Effector memory CD4-positive, alpha-beta T cell (primary cell): ENCODE results near the gene TTC39B.
"Not testable (repeated sequence)": the region's sequence is repeated elsewhere in the genome, so short reads cannot be mapped to it uniquely, and the experiment has no call there.

Experiments used
- DNase-seq, 3 donors: peaks; one replicate each; pipeline ENCODE4 v3.0.0-alpha.2; 2020
- H3K27ac ChIP-seq: 2 replicates; pipeline ENCODE4 v1.7.0; 2013; ENCODE audit warnings: mild to moderate bottlenecking, low read length, moderate library complexity; ENCODE audit not compliant: insufficient read depth, poor library complexity, severe bottlenecking
- H3K27me3 ChIP-seq: replicated peaks from 2 replicates; pipeline ENCODE4 v1.7.0; 2013; ENCODE audit warnings: mild to moderate bottlenecking, low read length; ENCODE audit not compliant: insufficient read depth, control insufficient read depth, poor library complexity, severe bottlenecking
- H3K36me3 ChIP-seq: 2 replicates; pipeline ENCODE4 v1.7.0; 2013; ENCODE audit warnings: mild to moderate bottlenecking, low read length, moderate library complexity; ENCODE audit not compliant: control insufficient read depth, insufficient read depth
- H3K4me1 ChIP-seq: 2 replicates; pipeline ENCODE4 v1.7.0; 2013; ENCODE audit warnings: low read length, mild to moderate bottlenecking; ENCODE audit not compliant: control insufficient read depth, insufficient read depth, poor library complexity, severe bottlenecking
- H3K4me3 ChIP-seq: 2 replicates; pipeline ENCODE4 v1.7.0; 2013; ENCODE audit warnings: low read length, low read depth, mild to moderate bottlenecking; ENCODE audit not compliant: insufficient read depth, poor library complexity, severe bottlenecking
- H3K9me3 ChIP-seq: 2 replicates; pipeline ENCODE4 v1.7.0; 2013; ENCODE audit warnings: mild to moderate bottlenecking, low read length, moderate library complexity; ENCODE audit not compliant: control insufficient read depth

Gene TTC39B

DNA sequence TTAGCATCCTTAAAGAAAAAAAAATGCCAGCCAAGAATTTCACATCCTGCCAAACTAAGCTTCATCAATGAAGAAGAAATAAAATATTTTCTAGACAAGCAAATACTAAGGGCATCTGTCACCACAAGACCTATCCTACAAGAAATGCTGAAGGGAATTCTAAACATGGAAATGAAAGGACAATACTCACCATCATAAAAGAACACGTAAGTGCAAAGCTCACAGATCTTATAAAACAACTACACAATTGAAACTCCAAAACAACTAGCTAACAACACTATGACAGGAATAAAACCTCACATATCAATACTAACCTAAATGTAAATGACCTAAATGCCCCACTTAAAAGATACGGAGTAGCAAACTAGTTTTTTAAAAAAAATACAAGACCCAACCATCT, 71.4 kb downstream of the TTC39B start:
- no peaks in the 10 kb centered on the region for H3K36me3 ChIP-seq
- no peak for DNase-seq
- no peaks in the 10 kb centered on the region for H3K4me1 ChIP-seq
- H3K4me3 ChIP-seq = no peak overlapping the region
- no peaks in the 10 kb centered on the region for H3K27me3 ChIP-seq
- H3K27ac ChIP-seq = no peak overlapping the region
- no peaks in the 10 kb centered on the region for H3K9me3 ChIP-seq

DNA sequence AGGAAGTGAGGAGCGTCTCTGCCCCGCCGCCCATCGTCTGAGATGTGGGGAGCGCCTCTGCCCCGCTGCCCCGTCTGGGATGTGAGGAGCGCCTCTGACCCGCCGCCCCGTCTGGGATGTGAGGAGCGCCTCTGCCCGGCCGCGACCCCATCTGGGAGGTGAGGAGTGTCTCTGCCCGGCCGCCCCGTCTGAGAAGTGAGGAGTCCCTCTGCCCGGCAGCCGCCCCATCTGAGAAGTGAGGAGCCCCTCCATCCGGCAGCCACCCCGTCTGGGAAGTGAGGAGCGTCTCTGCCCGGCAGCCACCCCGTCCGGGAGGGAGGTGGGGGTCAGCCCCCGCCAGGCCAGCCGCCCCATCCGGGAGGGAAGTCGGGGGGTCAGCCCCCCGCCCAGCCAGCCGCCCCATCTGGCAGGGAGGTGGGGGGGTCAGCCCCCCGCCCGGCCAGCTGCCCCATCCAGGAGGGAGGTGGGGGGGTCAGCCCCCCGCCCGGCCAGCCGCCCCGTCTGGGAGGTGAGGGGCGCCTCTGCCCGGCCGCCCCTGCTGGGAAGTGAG, 73.0 kb downstream of the TTC39B start:
- H3K27me3 ChIP-seq, H3K36me3 ChIP-seq, DNase-seq, H3K9me3 ChIP-seq, H3K4me1 ChIP-seq, H3K4me3 ChIP-seq, H3K27ac ChIP-seq: not testable (repeated sequence)

DNA sequence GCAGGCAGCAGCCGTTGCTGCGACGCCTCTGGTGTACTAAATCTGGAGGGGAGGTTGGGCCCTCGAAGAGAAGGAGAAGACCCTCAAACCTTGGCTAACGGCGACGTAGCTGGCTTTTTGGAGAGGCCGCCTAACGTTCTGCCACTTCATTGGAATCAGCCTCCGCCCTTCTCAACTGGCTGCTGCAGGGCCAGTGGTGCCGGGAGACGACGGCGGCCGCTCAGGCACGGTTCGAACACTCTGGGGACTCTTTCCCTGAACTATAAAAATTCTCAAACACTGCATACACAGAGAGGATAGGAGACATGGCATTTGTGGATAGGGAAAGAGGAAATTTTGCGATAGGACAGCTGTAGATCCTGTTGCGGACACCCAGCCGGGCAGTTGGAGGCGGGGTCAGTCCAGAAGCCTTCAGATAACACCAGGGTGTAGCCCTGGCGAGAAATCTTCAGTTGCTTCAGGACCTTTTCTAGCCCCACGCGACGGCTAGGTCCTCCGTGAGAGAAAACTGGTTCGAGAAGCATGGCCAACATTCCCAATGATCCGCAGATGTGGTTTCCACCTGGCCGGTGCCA, 74.2 kb downstream of the TTC39B start:
- H3K9me3 ChIP-seq, DNase-seq, H3K4me3 ChIP-seq, H3K36me3 ChIP-seq, H3K27ac ChIP-seq, H3K27me3 ChIP-seq, H3K4me1 ChIP-seq: not testable (repeated sequence)

DNA sequence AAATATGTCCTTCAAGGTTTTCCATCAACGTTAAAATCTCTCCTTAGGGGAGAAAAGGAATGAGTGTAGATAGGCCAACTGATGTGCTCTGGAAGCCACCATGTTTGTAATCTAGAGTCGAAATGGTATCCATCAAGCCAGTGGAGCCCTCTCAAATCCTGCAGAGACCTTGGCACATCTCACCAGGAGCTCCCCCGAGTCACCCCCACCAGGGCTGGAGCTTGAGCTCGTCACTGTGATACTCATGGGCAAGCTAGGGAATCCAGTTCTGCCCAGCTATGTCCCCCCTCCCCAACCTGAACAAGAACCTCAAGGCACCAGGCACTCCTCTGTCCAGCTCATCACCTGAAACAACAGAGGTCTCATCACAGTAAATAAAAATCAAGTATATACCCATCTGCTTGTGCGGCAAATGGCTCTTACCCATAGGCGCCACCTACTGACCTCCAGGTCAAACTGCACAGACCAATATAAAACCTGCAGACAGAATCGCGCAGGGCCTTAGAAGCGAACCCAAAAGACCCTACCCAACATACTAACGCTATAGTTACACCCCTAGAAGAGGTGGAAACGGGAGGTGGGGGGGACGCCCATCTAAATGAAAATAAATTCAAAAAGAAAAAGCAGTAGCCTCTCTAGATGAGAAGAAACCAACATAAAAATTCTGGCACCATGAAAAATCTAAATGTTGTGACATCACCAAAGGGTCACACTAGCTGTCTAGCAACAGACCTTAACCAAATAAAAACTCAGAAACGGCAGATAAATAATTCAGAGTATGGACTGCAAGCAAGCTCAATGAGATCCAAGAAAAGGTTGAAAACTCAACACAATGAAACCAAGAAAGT, 75.0 kb downstream of the TTC39B start:
- no peaks in the 10 kb centered on the region for H3K36me3 ChIP-seq
- H3K4me3 ChIP-seq = no peak overlapping the region
- DNase-seq = no peak

DNA sequence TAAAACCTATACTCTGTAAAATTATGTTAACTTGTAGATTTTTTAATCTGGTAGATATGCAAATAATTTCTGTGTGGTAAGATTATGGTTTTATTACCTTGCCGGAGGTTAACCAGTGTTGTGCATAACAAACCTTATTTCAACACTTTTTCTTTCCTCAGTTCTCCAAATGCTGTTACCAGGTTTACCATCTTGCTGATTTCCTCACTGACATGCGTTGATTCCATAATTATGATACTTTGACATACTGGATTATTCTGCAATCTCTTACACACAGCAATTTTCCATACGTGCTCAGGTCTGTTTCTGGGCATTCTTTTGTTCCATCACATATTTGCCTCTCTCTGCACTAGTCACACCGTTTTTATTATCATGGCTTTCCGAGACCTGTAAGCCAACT, 77.6 kb downstream of the TTC39B start:
- Histone ChIP-seq H3K4me3 (no peak overlapping the region), H3K36me3 (no peaks in the 10 kb centered on the region), H3K27me3 (no peaks in the 10 kb centered on the region), H3K4me1 (peaks cover 3% of the 10 kb centered on the region), H3K27ac (no peak overlapping the region), H3K9me3 (no peaks in the 10 kb centered on the region)
- DNase-seq = no peak

More for the DNA sequence above, 75.0 kb downstream of the TTC39B start:
- H3K27me3 ChIP-seq = no peaks in the 10 kb centered on the region
- H3K27ac ChIP-seq = no peak overlapping the region
- peaks cover 3% of the 10 kb centered on the region for H3K4me1 ChIP-seq
- no peaks in the 10 kb centered on the region for H3K9me3 ChIP-seq

DNA sequence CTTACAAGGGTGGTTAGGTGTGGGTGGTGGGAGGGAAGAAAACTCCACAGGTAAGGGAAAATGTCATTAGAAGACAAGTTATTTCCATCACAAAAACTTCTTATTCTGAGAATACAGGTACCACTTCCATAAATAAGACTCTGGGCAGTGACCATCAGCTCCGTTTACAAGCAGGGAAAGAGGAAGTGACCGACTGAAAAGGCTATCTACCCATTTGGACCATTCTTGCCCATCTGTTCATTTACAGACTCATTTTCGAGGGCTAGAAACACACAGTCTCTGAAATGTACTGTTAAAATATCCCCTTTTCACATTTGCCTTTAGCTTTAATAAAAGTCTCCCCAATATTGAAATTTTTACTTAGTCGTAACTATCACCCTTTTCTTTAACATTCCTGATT, 79.5 kb downstream of the TTC39B start:
- Histone ChIP-seq H3K9me3 (no peaks in the 10 kb centered on the region), H3K4me1 (peaks cover 3% of the 10 kb centered on the region), H3K27ac (no peak overlapping the region), H3K27me3 (no peaks in the 10 kb centered on the region), H3K4me3 (no peak overlapping the region), H3K36me3 (peaks cover 15% of the 10 kb centered on the region)
- DNase-seq = no peak

DNA sequence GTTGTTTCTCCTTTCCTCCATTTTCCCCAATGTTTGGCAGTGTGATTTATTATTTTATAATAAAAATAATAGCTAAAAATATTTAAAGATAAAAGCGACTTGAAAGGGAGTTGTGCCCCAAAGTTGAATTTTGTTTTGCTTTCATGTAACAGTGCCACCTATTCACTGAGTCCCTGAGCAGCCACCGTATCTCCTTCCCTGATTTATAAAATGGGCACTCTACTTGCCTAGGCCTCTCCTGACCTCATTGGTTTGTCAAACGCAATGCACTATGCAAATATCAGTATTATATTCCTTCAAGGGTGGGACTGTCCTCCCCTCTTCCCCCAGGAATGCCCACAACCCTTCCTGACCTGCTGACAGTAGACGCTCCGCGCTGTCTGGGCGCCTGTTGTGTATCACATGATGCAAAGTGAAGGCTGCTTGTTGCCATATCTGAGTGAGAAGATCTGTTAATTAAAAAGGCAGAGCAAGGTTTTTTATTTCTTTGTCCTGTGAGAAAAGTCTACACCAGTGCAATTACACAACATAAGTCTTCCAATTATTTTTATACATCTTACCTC, 81.4 kb downstream of the TTC39B start:
- Histone ChIP-seq H3K4me3 (no peak overlapping the region), H3K9me3 (no peaks in the 10 kb centered on the region), H3K27ac (no peak overlapping the region), H3K4me1 (peaks cover 3% of the 10 kb centered on the region), H3K36me3 (peaks cover 17% of the 10 kb centered on the region), H3K27me3 (no peaks in the 10 kb centered on the region)
- no peak for DNase-seq

DNA sequence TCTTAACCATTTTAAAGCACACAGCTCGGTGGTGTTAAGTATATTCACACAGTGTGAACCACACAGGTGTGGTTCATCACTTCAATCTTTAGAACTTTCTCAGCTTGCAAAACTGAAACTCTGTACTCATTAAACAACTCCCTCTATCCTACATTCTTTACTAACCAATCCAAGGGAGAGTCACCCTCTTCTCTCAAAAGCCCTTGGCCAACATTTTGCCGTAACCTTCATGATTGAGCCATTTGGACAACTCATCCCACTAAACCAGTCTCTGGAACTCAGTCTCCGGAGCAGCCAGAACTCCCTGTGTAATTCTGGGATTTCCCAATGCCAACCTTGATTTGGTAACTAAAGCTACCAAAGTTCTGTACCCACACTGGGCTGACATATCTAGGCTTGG, 84.7 kb downstream of the TTC39B start:
- Histone ChIP-seq H3K4me1 (no peaks in the 10 kb centered on the region), H3K27ac (no peak overlapping the region), H3K36me3 (peaks cover 23% of the 10 kb centered on the region), H3K4me3 (no peak overlapping the region), H3K9me3 (no peaks in the 10 kb centered on the region), H3K27me3 (no peaks in the 10 kb centered on the region)
- no peak for DNase-seq

DNA sequence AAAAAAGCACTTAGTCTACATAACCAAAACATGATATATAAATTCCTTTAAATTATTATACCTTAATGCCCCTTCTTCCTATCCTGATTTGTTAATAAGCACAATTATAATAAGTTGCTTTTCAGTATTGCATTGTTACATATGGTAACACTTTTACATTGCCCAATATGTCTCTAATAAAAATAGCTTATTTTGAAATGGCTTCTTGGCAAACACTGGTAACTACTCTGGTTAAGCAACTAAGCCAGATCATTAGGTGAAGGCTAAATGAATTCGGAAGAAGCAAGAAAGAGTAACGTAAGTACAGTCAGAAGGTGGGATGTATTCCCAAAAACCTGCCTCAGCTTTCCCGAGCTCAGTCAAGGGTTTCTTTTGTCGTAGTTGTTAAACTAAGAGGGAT, 85.3 kb downstream of the TTC39B start:
- peaks cover 25% of the 10 kb centered on the region for H3K36me3 ChIP-seq
- no peak overlapping the region for H3K4me3 ChIP-seq
- H3K27ac ChIP-seq = no peak overlapping the region
- no peaks in the 10 kb centered on the region for H3K27me3 ChIP-seq
- no peaks in the 10 kb centered on the region for H3K4me1 ChIP-seq
- no peak for DNase-seq
- no peaks in the 10 kb centered on the region for H3K9me3 ChIP-seq
